Ectodermal cell (in vitro differentiated cells): ENCODE measurements around the gene RBFOX1.

Source experiments
- H3K27ac ChIP-seq: 2 replicates; pipeline ENCODE4 v1.7.0; 2013; ENCODE audit warnings: mild to moderate bottlenecking, low read depth, low read length; ENCODE audit not compliant: insufficient read depth, poor library complexity, severe bottlenecking
- H3K27me3 ChIP-seq: 2 replicates; pipeline ENCODE4 v1.7.0; 2013; ENCODE audit warnings: mild to moderate bottlenecking, low read length; ENCODE audit not compliant: insufficient read depth, control insufficient read depth, poor library complexity, severe bottlenecking
- H3K36me3 ChIP-seq: one replicate; pipeline ENCODE4 v1.7.0; 2013; ENCODE audit warnings: low read length; ENCODE audit not compliant: control insufficient read depth, insufficient read depth
- H3K4me1 ChIP-seq: one replicate; pipeline ENCODE4 v1.7.0; 2013; ENCODE audit warnings: low read length; ENCODE audit not compliant: control insufficient read depth, insufficient read depth
- H3K4me3 ChIP-seq: 2 replicates; pipeline ENCODE4 v1.7.0; 2013; ENCODE audit warnings: low read depth, low read length, control low read depth; ENCODE audit not compliant: insufficient read depth
- H3K9me3 ChIP-seq: 2 replicates; pipeline ENCODE4 v1.7.0; 2013; ENCODE audit warnings: mild to moderate bottlenecking, low read length, moderate library complexity; ENCODE audit not compliant: control insufficient read depth
- WGBS, 2 experiments: methylation state at CpG; one replicate each; pipeline ENCODE4 v1.1.7; 2013; ENCODE audit warnings: missing lambda C conversion rate in 2 of 2; 5-methylcytosine and 5-hydroxymethylcytosine counted together

The RBFOX1 gene

DNA sequence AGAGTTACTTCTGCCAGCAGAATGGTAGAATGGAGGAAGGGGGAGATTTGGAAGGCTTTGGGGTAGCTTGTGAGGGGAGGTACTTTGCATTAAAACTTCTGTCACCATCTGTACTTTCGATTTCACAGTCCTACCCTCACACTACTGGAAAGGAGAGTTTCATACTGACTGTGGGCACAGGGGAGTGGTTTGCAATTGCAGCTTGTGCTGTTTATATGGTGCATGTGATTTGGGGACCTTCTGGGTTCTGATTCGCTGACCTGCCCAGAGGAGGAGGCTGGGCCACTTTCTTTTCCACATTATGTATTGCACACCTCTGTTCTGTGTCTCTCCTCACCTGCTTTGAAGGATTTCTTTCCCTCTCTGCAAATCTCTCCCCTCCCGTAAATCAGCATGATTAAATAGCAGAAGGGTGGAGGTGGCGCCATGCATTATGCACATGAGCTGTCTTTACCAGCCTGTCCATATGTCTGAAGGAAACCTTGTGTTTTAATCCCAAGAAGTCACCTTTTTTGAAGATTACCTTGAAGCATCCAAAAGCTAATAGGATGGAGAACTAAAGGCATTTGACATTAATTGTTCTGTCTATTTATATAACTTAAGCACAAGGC is 90.9 kb downstream of the RBFOX1 start:
- 92 to 93% methylated on average over 3 to 4 of the region's 4 CpGs for WGBS, 2 experiments
- Histone ChIP-seq H3K9me3 (no peaks in the 10 kb centered on the region), H3K27me3 (no peaks in the 10 kb centered on the region), H3K36me3 (no peaks in the 10 kb centered on the region), H3K4me1 (peaks cover 9% of the 10 kb centered on the region), H3K27ac (no peak overlapping the region), H3K4me3 (no peak overlapping the region)

DNA sequence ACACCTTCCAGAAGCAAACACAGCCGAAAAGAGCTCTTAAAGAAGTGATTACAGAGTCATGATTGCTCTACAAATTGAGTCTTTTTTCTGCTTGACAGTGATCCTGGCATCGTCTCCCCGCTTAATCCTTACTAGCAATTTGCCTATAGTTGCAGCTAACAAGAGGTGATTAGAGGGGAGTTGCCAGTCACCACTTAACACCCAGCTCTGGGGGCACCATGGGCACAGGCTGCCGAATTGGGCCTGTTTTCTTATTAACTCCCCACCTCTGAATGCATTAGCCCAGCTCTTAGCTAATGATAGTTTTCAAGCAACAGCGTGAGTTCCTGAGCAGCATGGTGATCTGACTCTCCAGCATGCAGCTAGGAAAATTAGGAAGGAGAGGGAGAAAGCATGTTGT is 93.5 kb downstream of the RBFOX1 start:
- no peak overlapping the region for H3K4me3 ChIP-seq
- no peak overlapping the region for H3K27ac ChIP-seq
- H3K36me3 ChIP-seq = no peaks in the 10 kb centered on the region
- no peaks in the 10 kb centered on the region for H3K9me3 ChIP-seq
- H3K4me1 ChIP-seq = no peaks in the 10 kb centered on the region
- no peaks in the 10 kb centered on the region for H3K27me3 ChIP-seq
- 89 to 93% methylated on average over 5 of the region's 5 CpGs for WGBS, 2 experiments

DNA sequence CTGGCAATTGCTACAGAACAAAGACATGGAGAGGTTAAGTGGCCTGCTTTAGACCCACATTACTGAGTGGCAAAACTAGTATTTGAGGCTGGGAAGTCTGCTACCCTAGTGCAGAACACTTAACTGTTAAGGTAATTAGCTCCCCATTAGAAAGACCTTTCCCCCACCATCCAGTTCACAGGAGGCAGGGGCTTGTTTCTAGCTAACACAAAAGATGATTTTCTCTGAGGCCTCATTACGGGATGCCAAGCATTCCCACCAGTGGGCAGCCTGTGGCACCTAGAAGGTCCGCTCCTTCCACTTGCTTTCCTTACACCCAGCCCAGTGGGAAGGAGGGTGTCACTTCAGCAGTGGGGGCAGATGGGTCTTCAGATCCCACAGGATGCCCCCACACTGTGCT is 99.1 kb downstream of the RBFOX1 start:
- no peak overlapping the region for H3K27ac ChIP-seq
- no peaks in the 10 kb centered on the region for H3K9me3 ChIP-seq
- WGBS, 2 experiments = 85 to 97% methylated on average over 2 of the region's 2 CpGs
- no peak overlapping the region for H3K4me3 ChIP-seq
- no peaks in the 10 kb centered on the region for H3K36me3 ChIP-seq
- H3K4me1 ChIP-seq = no peaks in the 10 kb centered on the region
- H3K27me3 ChIP-seq = no peaks in the 10 kb centered on the region

DNA sequence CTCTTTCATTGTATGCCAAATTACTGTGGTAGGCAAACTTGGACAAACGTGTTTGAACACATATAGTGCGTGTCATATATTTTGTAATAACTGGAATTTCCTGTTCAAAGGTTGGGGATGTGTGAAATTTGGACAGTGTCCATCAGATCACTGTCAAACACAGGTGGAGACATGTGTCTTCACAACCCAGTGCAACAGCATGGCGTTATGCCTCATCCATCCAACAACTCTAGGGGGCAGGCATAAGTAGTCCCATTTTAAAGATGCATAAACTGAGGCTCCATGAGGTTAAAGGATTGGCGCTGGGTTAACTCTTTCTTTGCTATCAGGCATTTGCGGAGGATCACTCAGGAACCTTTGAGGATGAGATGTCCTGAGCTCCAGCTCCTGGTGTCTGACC is 103.7 kb downstream of the RBFOX1 start:
- Histone ChIP-seq H3K4me3 (no peak overlapping the region), H3K36me3 (no peaks in the 10 kb centered on the region), H3K9me3 (no peaks in the 10 kb centered on the region), H3K4me1 (no peaks in the 10 kb centered on the region), H3K27ac (no peak overlapping the region), H3K27me3 (no peaks in the 10 kb centered on the region)
- WGBS, 2 experiments = 96 to 97% methylated on average over 5 of the region's 5 CpGs

DNA sequence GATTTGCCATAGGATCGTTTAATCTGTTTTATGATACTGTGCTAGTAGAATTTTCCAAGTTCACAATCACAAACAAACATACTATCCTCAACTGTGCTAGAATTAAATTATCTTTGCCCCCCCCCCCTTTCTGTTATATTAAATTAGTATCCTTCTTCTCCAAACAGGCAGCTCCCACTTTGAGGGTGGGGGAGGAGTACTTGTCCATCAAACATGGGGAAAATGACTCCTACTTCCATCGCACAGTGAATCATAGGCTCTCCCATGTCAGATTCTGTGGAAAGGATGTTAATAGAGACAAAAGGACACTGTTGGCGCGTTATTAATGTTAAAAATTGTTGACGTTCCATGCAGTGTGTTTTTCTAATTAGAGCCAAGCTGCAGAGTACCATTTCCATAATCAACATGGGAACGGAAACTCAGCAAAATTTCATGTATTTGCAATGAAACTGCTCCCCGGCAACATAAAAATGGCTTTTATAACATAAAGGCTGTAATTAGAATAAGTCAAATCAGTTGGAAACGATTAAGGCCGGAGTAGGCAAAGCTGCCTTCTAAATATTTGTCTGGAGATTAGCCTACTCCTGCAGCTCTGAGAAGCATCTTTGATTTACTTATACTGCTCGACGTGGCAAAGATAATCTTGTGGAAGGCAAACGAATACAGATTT is 104.6 kb downstream of the RBFOX1 start:
- H3K4me3 ChIP-seq = no peak overlapping the region
- H3K36me3 ChIP-seq = no peaks in the 10 kb centered on the region
- H3K4me1 ChIP-seq = no peaks in the 10 kb centered on the region
- 91 to 96% methylated on average over 12 of the region's 12 CpGs for WGBS, 2 experiments
- no peaks in the 10 kb centered on the region for H3K27me3 ChIP-seq
- H3K9me3 ChIP-seq = no peaks in the 10 kb centered on the region
- H3K27ac ChIP-seq = no peak overlapping the region

DNA sequence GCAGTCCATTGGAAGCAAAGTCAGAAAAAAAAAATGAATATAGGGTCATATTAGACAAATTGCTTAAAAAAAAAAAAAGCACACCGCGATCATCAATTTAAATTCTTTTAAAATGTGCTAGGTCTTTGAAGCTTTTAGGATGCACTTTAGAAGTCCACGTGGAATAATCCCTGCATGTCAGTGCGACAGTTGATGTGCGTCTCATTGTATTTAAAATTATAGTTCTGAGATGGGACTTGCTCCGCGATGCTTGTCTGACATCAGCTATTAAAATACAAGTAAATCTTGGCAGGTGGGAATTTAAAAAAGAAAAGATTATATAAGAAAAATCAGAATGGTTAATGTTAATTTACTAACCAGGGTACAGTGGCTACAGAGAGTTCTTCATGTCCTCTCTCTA is 105.2 kb downstream of the RBFOX1 start:
- WGBS, 2 experiments = 95 to 97% methylated on average over 7 of the region's 7 CpGs
- Histone ChIP-seq H3K27ac (no peak overlapping the region), H3K36me3 (no peaks in the 10 kb centered on the region), H3K4me1 (no peaks in the 10 kb centered on the region), H3K4me3 (no peak overlapping the region), H3K27me3 (no peaks in the 10 kb centered on the region), H3K9me3 (no peaks in the 10 kb centered on the region)

DNA sequence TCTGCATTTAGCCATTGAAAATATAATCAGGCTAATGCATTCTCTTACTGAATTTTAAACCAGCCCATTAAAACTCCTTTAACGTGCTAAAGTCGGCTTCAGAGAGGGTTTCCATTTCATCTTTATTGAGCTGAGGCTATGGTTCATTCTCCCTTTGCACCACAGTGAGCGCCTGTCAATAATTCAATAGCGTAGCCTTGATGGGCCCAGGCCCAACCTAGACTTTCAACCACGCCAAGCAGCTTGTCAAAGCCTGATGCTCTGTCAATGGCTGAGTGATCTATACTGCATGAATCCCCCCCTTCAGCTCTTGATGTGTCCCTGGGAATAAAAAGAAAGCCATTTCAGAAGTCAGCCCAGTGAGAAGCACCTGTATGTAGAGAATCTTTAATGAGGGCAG is 106.0 kb downstream of the RBFOX1 start:
- no peaks in the 10 kb centered on the region for H3K36me3 ChIP-seq
- H3K9me3 ChIP-seq = no peaks in the 10 kb centered on the region
- no peaks in the 10 kb centered on the region for H3K4me1 ChIP-seq
- no peaks in the 10 kb centered on the region for H3K27me3 ChIP-seq
- H3K4me3 ChIP-seq = no peak overlapping the region
- no peak overlapping the region for H3K27ac ChIP-seq
- WGBS, 2 experiments = 93 to 94% methylated on average over 5 of the region's 5 CpGs

DNA sequence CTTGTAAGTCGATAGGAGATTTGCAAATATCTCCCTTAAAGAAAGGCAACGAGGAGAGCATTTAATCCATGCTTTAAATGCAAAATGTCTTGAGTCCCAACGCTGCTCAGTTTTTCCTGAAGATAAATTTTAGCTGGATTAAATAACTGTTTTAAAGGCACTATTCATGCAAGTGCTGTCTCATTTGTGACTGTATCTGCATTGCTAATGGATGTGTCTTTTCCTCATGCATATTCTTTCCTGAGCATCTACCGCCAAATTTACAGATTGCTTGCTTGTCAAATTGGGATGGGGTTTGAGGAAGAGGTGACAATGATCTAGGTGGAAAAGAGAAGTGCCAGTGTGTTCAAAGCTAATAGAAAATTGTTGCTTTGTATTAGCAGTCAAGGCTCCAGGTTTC is 106.9 kb downstream of the RBFOX1 start:
- Histone ChIP-seq H3K4me1 (no peaks in the 10 kb centered on the region), H3K27ac (no peak overlapping the region), H3K4me3 (no peak overlapping the region), H3K9me3 (no peaks in the 10 kb centered on the region), H3K27me3 (no peaks in the 10 kb centered on the region), H3K36me3 (no peaks in the 10 kb centered on the region)
- WGBS, 2 experiments = 82 to 87% methylated on average over 3 to 4 of the region's 4 CpGs

DNA sequence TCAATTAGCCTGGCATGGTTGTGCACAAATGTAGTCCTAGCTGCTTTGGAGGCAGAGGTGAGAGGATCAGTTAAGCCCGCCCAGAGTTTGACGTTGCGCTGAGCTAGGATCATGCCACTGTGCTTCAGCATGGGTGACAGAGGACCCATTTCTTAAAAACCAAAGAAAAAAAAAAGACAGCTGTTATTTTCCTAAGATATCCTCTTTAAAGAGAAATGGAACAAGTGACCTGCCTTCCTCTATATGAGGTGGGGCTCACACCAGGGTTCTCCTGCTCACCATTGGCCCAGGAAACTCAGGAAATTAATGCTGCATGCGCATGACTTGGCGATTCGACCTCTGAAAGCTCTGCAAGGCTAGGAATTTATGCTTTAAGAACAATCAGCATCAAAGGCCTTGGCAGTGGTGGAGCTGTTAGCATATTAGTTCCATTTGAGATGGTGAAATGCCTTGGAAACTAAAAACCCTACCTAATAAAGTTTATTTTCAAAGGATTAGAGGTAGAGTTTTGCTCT is 108.3 kb downstream of the RBFOX1 start:
- no peaks in the 10 kb centered on the region for H3K27me3 ChIP-seq
- H3K27ac ChIP-seq = no peak overlapping the region
- no peaks in the 10 kb centered on the region for H3K36me3 ChIP-seq
- no peak overlapping the region for H3K4me3 ChIP-seq
- WGBS, 2 experiments = 76 to 77% methylated on average over 6 of the region's 6 CpGs
- no peaks in the 10 kb centered on the region for H3K9me3 ChIP-seq
- H3K4me1 ChIP-seq = no peaks in the 10 kb centered on the region

DNA sequence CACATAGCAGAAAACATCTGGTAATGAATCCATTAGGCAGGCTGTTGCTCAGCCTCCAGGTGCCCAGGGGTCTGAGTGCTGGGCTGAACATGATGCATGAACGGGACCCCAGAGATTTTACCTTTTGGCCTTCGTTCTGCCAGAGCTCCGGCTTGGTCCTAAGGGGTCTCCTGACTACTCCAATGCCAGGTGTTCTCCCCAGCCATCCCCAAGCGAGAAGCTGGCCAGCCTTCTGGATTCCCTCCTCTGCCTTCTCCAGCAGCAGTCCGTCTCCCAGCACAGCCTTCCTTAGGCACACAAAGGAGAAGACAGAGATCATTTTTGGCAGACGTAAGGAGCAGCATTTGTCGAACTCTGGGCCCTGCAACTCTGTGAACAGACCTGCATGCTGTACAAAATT is 109.4 kb downstream of the RBFOX1 start:
- no peak overlapping the region for H3K4me3 ChIP-seq
- H3K4me1 ChIP-seq = no peaks in the 10 kb centered on the region
- no peaks in the 10 kb centered on the region for H3K36me3 ChIP-seq
- H3K9me3 ChIP-seq = no peaks in the 10 kb centered on the region
- 92% methylated on average over 7 of the region's 7 CpGs for WGBS, 2 experiments
- H3K27ac ChIP-seq = no peak overlapping the region
- H3K27me3 ChIP-seq = no peaks in the 10 kb centered on the region
